IPS-18a (cell line): Measurements from ENCODE around the gene DLG2.

ENCODE experiments used
- H3K27ac ChIP-seq: one replicate; pipeline ENCODE4 v1.5.1; 2013; ENCODE audit warnings: low read length
- H3K27me3 ChIP-seq: one replicate; pipeline ENCODE4 v1.6.1; 2013; ENCODE audit warnings: mild to moderate bottlenecking, low read length; ENCODE audit not compliant: control insufficient read depth, insufficient read depth
- H3K36me3 ChIP-seq: one replicate; pipeline ENCODE4 v1.6.1; 2013; ENCODE audit warnings: low read depth, low read length; ENCODE audit not compliant: control insufficient read depth
- H3K4me1 ChIP-seq: one replicate; pipeline ENCODE4 v1.6.1; 2013; ENCODE audit warnings: low read depth, low read length; ENCODE audit not compliant: control insufficient read depth
- H3K4me3 ChIP-seq: one replicate; pipeline ENCODE4 v1.5.1; 2013; ENCODE audit warnings: low read length
- H3K9ac ChIP-seq: one replicate; pipeline ENCODE4 v1.6.1; 2013; ENCODE audit warnings: mild to moderate bottlenecking, low read length, moderate library complexity
- H3K9me3 ChIP-seq: one replicate; pipeline ENCODE4 v1.6.1; 2013; ENCODE audit warnings: low read depth, low read length; ENCODE audit not compliant: control insufficient read depth

DLG2 gene

GRCh38 chr11:83510530-83511460 lies 2116.3 kb downstream of the DLG2 start:
- no peak overlapping the region for H3K9ac ChIP-seq
- H3K4me3 ChIP-seq: no peak overlapping the region
- H3K27me3 ChIP-seq: no peaks in the 10 kb centered on the region
- no peak overlapping the region for H3K27ac ChIP-seq
- H3K36me3 ChIP-seq: no peaks in the 10 kb centered on the region
- peaks cover 4% of the 10 kb centered on the region for H3K4me1 ChIP-seq
- H3K9me3 ChIP-seq: no peaks in the 10 kb centered on the region

- no peak overlapping the region for H3K9ac ChIP-seq
- no peaks in the 10 kb centered on the region for H3K9me3 ChIP-seq
- H3K27me3 ChIP-seq: no peaks in the 10 kb centered on the region
- peaks cover 4% of the 10 kb centered on the region for H3K4me1 ChIP-seq
- H3K27ac ChIP-seq: no peak overlapping the region
- no peak overlapping the region for H3K4me3 ChIP-seq
- no peaks in the 10 kb centered on the region for H3K36me3 ChIP-seq
Measured at GRCh38 chr11:83508804-83509203, 2118.3 kb downstream of the DLG2 start.

- no peaks in the 10 kb centered on the region for H3K27me3 ChIP-seq
- H3K36me3 ChIP-seq: no peaks in the 10 kb centered on the region
- no peak overlapping the region for H3K4me3 ChIP-seq
- H3K4me1 ChIP-seq: no peaks in the 10 kb centered on the region
- H3K27ac ChIP-seq: no peak overlapping the region
- no peaks in the 10 kb centered on the region for H3K9me3 ChIP-seq
- H3K9ac ChIP-seq: no peak overlapping the region
Measured at GRCh38 chr11:83502041-83502440, 2125.1 kb downstream of the DLG2 start.

- H3K4me1 ChIP-seq: no peaks in the 10 kb centered on the region
Measured at GRCh38 chr11:83493917-83494316, 2133.2 kb downstream of the DLG2 start.

GRCh38 chr11:83493034-83493433 lies 2134.1 kb downstream of the DLG2 start:
- Histone ChIP-seq H3K9ac (no peak overlapping the region), H3K9me3 (no peaks in the 10 kb centered on the region), H3K36me3 (no peaks in the 10 kb centered on the region), H3K27ac (no peak overlapping the region), H3K27me3 (no peaks in the 10 kb centered on the region), H3K4me3 (no peak overlapping the region), H3K4me1 (no peaks in the 10 kb centered on the region)

More at GRCh38 chr11:83493917-83494316, 2133.2 kb downstream of the DLG2 start:
- no peak overlapping the region for H3K4me3 ChIP-seq
- no peak overlapping the region for H3K9ac ChIP-seq
- no peak overlapping the region for H3K27ac ChIP-seq
- no peaks in the 10 kb centered on the region for H3K9me3 ChIP-seq
- H3K27me3 ChIP-seq: no peaks in the 10 kb centered on the region
- H3K36me3 ChIP-seq: no peaks in the 10 kb centered on the region

- Histone ChIP-seq H3K27ac (no peak overlapping the region), H3K4me3 (no peak overlapping the region), H3K9ac (no peak overlapping the region), H3K4me1 (peaks cover 26% of the 10 kb centered on the region), H3K36me3 (no peaks in the 10 kb centered on the region), H3K27me3 (no peaks in the 10 kb centered on the region), H3K9me3 (no peaks in the 10 kb centered on the region)
Measured at GRCh38 chr11:83483808-83484207, 2143.3 kb downstream of the DLG2 start.

- no peak overlapping the region for H3K9ac ChIP-seq
- peaks cover 18% of the 10 kb centered on the region for H3K4me1 ChIP-seq
- H3K4me3 ChIP-seq: no peak overlapping the region
- H3K36me3 ChIP-seq: no peaks in the 10 kb centered on the region
- H3K27ac ChIP-seq: no peak overlapping the region
- H3K27me3 ChIP-seq: no peaks in the 10 kb centered on the region
- H3K9me3 ChIP-seq: no peaks in the 10 kb centered on the region
Measured at GRCh38 chr11:83480811-83481210, 2146.3 kb downstream of the DLG2 start.

- H3K36me3 ChIP-seq: no peaks in the 10 kb centered on the region
- H3K9ac ChIP-seq: no peak overlapping the region
- H3K27me3 ChIP-seq: no peaks in the 10 kb centered on the region
- no peak overlapping the region for H3K27ac ChIP-seq
- H3K9me3 ChIP-seq: no peaks in the 10 kb centered on the region
- H3K4me1 ChIP-seq: peaks cover 12% of the 10 kb centered on the region
- no peak overlapping the region for H3K4me3 ChIP-seq
Measured at GRCh38 chr11:83480251-83480650, 2146.9 kb downstream of the DLG2 start.

GRCh38 chr11:83477772-83478171 lies 2149.4 kb downstream of the DLG2 start:
- Histone ChIP-seq H3K9ac (no peak overlapping the region), H3K27ac (no peak overlapping the region), H3K27me3 (no peaks in the 10 kb centered on the region), H3K9me3 (no peaks in the 10 kb centered on the region), H3K4me1 (no peaks in the 10 kb centered on the region), H3K36me3 (no peaks in the 10 kb centered on the region), H3K4me3 (no peak overlapping the region)

- no peak overlapping the region for H3K9ac ChIP-seq
Measured at GRCh38 chr11:83475760-83476159, 2151.4 kb downstream of the DLG2 start.

GRCh38 chr11:83473743-83474142 lies 2153.4 kb downstream of the DLG2 start:
- H3K9me3 ChIP-seq: no peaks in the 10 kb centered on the region

More at GRCh38 chr11:83475760-83476159, 2151.4 kb downstream of the DLG2 start:
- Histone ChIP-seq H3K36me3 (no peaks in the 10 kb centered on the region), H3K27ac (no peak overlapping the region), H3K4me3 (no peak overlapping the region), H3K9me3 (no peaks in the 10 kb centered on the region), H3K4me1 (no peaks in the 10 kb centered on the region), H3K27me3 (no peaks in the 10 kb centered on the region)

GRCh38 chr11:83472806-83473205 lies 2154.3 kb downstream of the DLG2 start:
- H3K9ac ChIP-seq: no peak overlapping the region
- H3K36me3 ChIP-seq: no peaks in the 10 kb centered on the region
- no peak overlapping the region for H3K4me3 ChIP-seq
- no peaks in the 10 kb centered on the region for H3K9me3 ChIP-seq
- no peaks in the 10 kb centered on the region for H3K27me3 ChIP-seq
- no peak overlapping the region for H3K27ac ChIP-seq
- no peaks in the 10 kb centered on the region for H3K4me1 ChIP-seq

More at GRCh38 chr11:83473743-83474142, 2153.4 kb downstream of the DLG2 start:
- Histone ChIP-seq H3K4me1 (no peaks in the 10 kb centered on the region), H3K36me3 (no peaks in the 10 kb centered on the region), H3K27ac (no peak overlapping the region), H3K4me3 (no peak overlapping the region), H3K9ac (no peak overlapping the region), H3K27me3 (no peaks in the 10 kb centered on the region)
